H9 (cell line): ENCODE results near the gene RNU6-9. TPM values are rescaled to one million over a fixed set of nuclear protein-coding genes. Genes with fewer than 3 reads are reported as not detected.

Experiments
- DNase-seq: peaks from one replicate; pipeline ENCODE4 v3.0.0-alpha.2; 2017
- H2AFZ ChIP-seq: one replicate; pipeline ENCODE4 v1.6.1; 2013; ENCODE audit warnings: mild to moderate bottlenecking, low read length, control low read depth, moderate library complexity
- H2AK5ac ChIP-seq: 2 replicates; pipeline ENCODE4 v1.6.1; 2013; ENCODE audit warnings: low read length, control low read depth, mixed read lengths; ENCODE audit not compliant: insufficient read length
- H2BK120ac ChIP-seq: one replicate; pipeline ENCODE4 v1.6.1; 2013; ENCODE audit warnings: low read depth, mild to moderate bottlenecking, low read length, control low read depth, inconsistent platforms; ENCODE audit not compliant: poor library complexity, severe bottlenecking
- H2BK12ac ChIP-seq: 2 replicates; pipeline ENCODE4 v1.6.1; 2013; ENCODE audit warnings: low read length, control low read depth, mixed read lengths, low read depth; ENCODE audit not compliant: insufficient read length
- H2BK15ac ChIP-seq: 2 replicates; pipeline ENCODE4 v1.6.1; 2013; ENCODE audit warnings: low read depth, low read length, control low read depth
- H2BK20ac ChIP-seq: one replicate; pipeline ENCODE4 v1.6.1; 2013; ENCODE audit warnings: low read depth, mild to moderate bottlenecking, low read length, control low read depth, inconsistent platforms; ENCODE audit not compliant: poor library complexity, severe bottlenecking
- H2BK5ac ChIP-seq: 2 replicates; pipeline ENCODE4 v1.6.1; 2013; ENCODE audit warnings: low read length, control low read depth, mixed read lengths; ENCODE audit not compliant: insufficient read length
- H3K14ac ChIP-seq: 2 replicates; pipeline ENCODE4 v1.6.1; 2013; ENCODE audit warnings: low read length, control low read depth; ENCODE audit not compliant: insufficient read depth
- H3K18ac ChIP-seq: 2 replicates; pipeline ENCODE4 v1.6.1; 2013; ENCODE audit warnings: low read depth, mild to moderate bottlenecking, mixed read lengths, low read length, control low read depth; ENCODE audit not compliant: insufficient read length
- H3K23ac ChIP-seq: 2 replicates; pipeline ENCODE4 v1.6.1; 2013; ENCODE audit warnings: low read length, control low read depth, mixed read lengths, low read depth; ENCODE audit not compliant: insufficient read length
- H3K23me2 ChIP-seq: 2 replicates; pipeline ENCODE4 v1.6.1; 2013; ENCODE audit warnings: low read depth, mild to moderate bottlenecking, mixed read lengths, low read length, control low read depth; ENCODE audit not compliant: insufficient read length, poor library complexity, severe bottlenecking
- H3K27ac ChIP-seq: 2 replicates; pipeline ENCODE4 v1.5.1; 2013; ENCODE audit warnings: low read length, control low read depth, mixed read lengths, low read depth; ENCODE audit not compliant: insufficient read length
- H3K27me3 ChIP-seq: 2 replicates; pipeline ENCODE4 v1.6.1; 2013; ENCODE audit warnings: low read length, control low read depth, inconsistent platforms; ENCODE audit not compliant: insufficient read depth
- H3K4ac ChIP-seq: 2 replicates; pipeline ENCODE4 v1.6.1; 2013; ENCODE audit warnings: low read depth, mild to moderate bottlenecking, control low read depth, inconsistent platforms, low read length, moderate library complexity
- H3K4me1 ChIP-seq: 2 replicates; pipeline ENCODE4 v1.6.1; 2013; ENCODE audit warnings: low read length, control low read depth, inconsistent platforms; ENCODE audit not compliant: insufficient read depth
- H3K4me2 ChIP-seq: 2 replicates; pipeline ENCODE4 v1.6.1; 2013; ENCODE audit warnings: low read length, control low read depth, mixed read lengths; ENCODE audit not compliant: insufficient read length, insufficient read depth
- H3K56ac ChIP-seq: 2 replicates; pipeline ENCODE4 v1.6.1; 2013; ENCODE audit warnings: low read depth, mild to moderate bottlenecking, mixed read lengths, low read length, control low read depth; ENCODE audit not compliant: insufficient read length
- H3K79me1 ChIP-seq: 2 replicates; pipeline ENCODE4 v1.6.1; 2013; ENCODE audit warnings: low read depth, mild to moderate bottlenecking, moderate library complexity, low read length, control low read depth, inconsistent platforms; ENCODE audit not compliant: insufficient read depth, poor library complexity, severe bottlenecking
- H3K79me2 ChIP-seq: 2 replicates; pipeline ENCODE4 v1.6.1; 2013; ENCODE audit warnings: low read length, control low read depth, inconsistent platforms; ENCODE audit not compliant: insufficient read depth
- H3K9ac ChIP-seq: 2 replicates; pipeline ENCODE4 v1.6.1; 2013; ENCODE audit warnings: low read length, control low read depth, mixed read lengths; ENCODE audit not compliant: insufficient read length; ENCODE audit errors: extremely low read depth
- H3K9me3 ChIP-seq: one replicate; pipeline ENCODE4 v1.6.1; 2013; ENCODE audit warnings: low read depth, low read length, inconsistent platforms; ENCODE audit not compliant: control insufficient read depth
- H3T11ph ChIP-seq: one replicate; pipeline ENCODE4 v1.6.1; 2013; ENCODE audit warnings: mild to moderate bottlenecking, low read length, control low read depth, inconsistent platforms
- H4K20me1 ChIP-seq: one replicate; pipeline ENCODE4 v1.6.1; 2013; ENCODE audit not compliant: control insufficient read depth, insufficient read length, insufficient read depth
- H4K5ac ChIP-seq: 2 replicates; pipeline ENCODE4 v1.6.1; 2013; ENCODE audit warnings: low read depth, mild to moderate bottlenecking, mixed read lengths, low read length, control low read depth; ENCODE audit not compliant: insufficient read length
- H4K8ac ChIP-seq: replicated peaks from 2 replicates; pipeline ENCODE4 v1.6.1; 2013; ENCODE audit warnings: low read length, control low read depth, mixed read lengths, low read depth; ENCODE audit not compliant: insufficient read length
- H4K91ac ChIP-seq: 2 replicates; pipeline ENCODE4 v1.6.1; 2013; ENCODE audit warnings: low read depth, mild to moderate bottlenecking, moderate library complexity, mixed read lengths, low read length, control low read depth; ENCODE audit not compliant: insufficient read length
- H3K27ac Mint-ChIP-seq, 3 experiments: 2 replicates in 2 of 3; 3 replicates in 1 of 3; pipeline ENCODE4 v1.8.0; 2020 to 2021; ENCODE audit warnings: mixed read lengths in 3 of 3, mild to moderate bottlenecking in 1 of 3, moderate library complexity in 1 of 3
- H3K27me3 Mint-ChIP-seq: 2 replicates; pipeline ENCODE4 v1.8.0; 2021; ENCODE audit warnings: low read depth, mild to moderate bottlenecking, moderate library complexity, mixed read lengths
- H3K36me3 Mint-ChIP-seq, 3 experiments: 2 replicates in 2 of 3; 3 replicates in 1 of 3; pipeline ENCODE4 v1.8.0; 2020 to 2021; ENCODE audit warnings: low read depth in 3 of 3, mixed read lengths in 3 of 3; ENCODE audit not compliant: insufficient read depth in 1 of 3
- H3K4me1 Mint-ChIP-seq, 2 experiments: 2 replicates each; pipeline ENCODE4 v1.8.0; 2020; ENCODE audit warnings: mixed read lengths in 2 of 2
- H3K4me3 Mint-ChIP-seq, 2 experiments: 2 replicates in 1 of 2; 3 replicates in 1 of 2; pipeline ENCODE4 v1.8.0; 2020 to 2021; ENCODE audit warnings: mild to moderate bottlenecking in 2 of 2, mixed read lengths in 2 of 2, moderate library complexity in 1 of 2
- H3K9me3 Mint-ChIP-seq, 2 experiments: 2 replicates in 1 of 2; 3 replicates in 1 of 2; pipeline ENCODE4 v1.8.0; 2020; ENCODE audit warnings: mild to moderate bottlenecking in 2 of 2, mixed read lengths in 2 of 2, moderate library complexity in 1 of 2
- WGBS: extraction: QIAGEN DNeasy Blood & Tissue Kit; methylation state at CpG from one replicate; pipeline ENCODE4 v1.1.7; 2013; ENCODE audit warnings: missing lambda C conversion rate, low lambda C conversion rate, mixed read lengths; ENCODE audit not compliant: insufficient read length; ENCODE audit errors: extremely low coverage; 5-methylcytosine and 5-hydroxymethylcytosine counted together
- total RNA-seq: library from RNA; stranded (reverse); gene quantifications from 2 replicates; pipeline ENCODE4 v1.2.1, GENCODE V29; 2021
- TF ChIP-seq, protein P1 (sequence below): fragments of 200-600 bp; sonication (generic); conservative IDR thresholded peaks from 3 replicates; pipeline ENCODE4 v1.8.0; 2021; ENCODE audit warnings: antibody characterized with exemption, mild to moderate bottlenecking

The RNU6-9 gene
- total RNA-seq, 1 experiment from 2014 or later: not detected

DNA sequence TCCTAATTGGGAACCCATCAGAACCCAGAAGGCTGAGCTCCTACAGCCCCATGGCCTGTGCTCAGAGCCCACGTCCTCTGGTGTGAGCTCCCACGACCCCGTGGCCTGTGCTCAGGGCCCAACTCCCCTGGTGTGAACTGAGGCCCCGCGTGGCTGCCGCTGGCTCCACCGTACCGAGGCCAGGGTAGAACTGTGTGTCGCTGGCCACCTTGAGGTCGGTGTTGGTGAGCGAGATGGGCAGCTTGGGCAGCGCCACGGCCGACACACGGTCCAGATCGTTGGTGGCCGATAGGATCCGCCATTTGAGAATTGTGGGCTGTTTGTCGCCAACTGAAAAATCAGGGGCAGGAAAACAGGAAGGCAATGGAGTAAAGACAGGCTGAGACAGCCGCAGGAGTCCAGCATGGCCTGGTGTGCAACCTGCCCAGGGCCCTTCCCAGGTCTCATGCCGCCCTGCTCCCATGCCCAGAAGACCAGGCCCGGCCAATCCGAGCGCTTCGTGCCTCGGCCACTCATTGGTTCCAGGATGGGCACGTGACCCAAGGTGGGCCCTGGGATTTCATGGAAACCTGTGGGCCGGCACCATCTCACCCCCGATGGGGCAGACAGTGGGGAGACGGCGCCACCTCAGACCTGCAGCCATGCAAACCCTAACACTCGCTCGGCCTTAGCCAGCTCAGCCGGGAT, 11.8 kb upstream of the RNU6-9 start:
- no peak overlapping the region for H4K5ac ChIP-seq

More for the DNA sequence above, 11.8 kb upstream of the RNU6-9 start:
- Histone ChIP-seq H3K4ac (no peak overlapping the region), H4K91ac (no peak overlapping the region), H2BK120ac (no peak overlapping the region), H2BK15ac (no peak overlapping the region), H2BK5ac (no peak overlapping the region), H4K20me1 (no peaks in the 10 kb centered on the region), H3K56ac (no peak overlapping the region), H3K9me3 (no peaks in the 10 kb centered on the region), H3K79me1 (no peaks in the 10 kb centered on the region), H3K4me2 (no peak overlapping the region), H3K23me2 (peaks cover 3% of the 10 kb centered on the region), H2BK20ac (no peak overlapping the region), H3K18ac (no peak overlapping the region), H2AK5ac (no peak overlapping the region), H2AFZ (no peak overlapping the region), H3K4me1 (no peaks in the 10 kb centered on the region), H3K14ac (no peak overlapping the region), H3K27ac (no peak overlapping the region), H2BK12ac (no peak overlapping the region), H3T11ph (no peak overlapping the region), H3K9ac (no peak overlapping the region), H3K23ac (no peak overlapping the region), H4K8ac (no peak overlapping the region), H3K79me2 (no peaks in the 10 kb centered on the region), H3K27me3 (no peaks in the 10 kb centered on the region)
- WGBS: no CpG with 5 or more reads among the region's 34 CpGs
- H3K36me3 Mint-ChIP-seq: peaks cover 25 to 51% (median 39%) of the 10 kb centered on the region in 3 experiments
- TF ChIP-seq, protein P1, sequence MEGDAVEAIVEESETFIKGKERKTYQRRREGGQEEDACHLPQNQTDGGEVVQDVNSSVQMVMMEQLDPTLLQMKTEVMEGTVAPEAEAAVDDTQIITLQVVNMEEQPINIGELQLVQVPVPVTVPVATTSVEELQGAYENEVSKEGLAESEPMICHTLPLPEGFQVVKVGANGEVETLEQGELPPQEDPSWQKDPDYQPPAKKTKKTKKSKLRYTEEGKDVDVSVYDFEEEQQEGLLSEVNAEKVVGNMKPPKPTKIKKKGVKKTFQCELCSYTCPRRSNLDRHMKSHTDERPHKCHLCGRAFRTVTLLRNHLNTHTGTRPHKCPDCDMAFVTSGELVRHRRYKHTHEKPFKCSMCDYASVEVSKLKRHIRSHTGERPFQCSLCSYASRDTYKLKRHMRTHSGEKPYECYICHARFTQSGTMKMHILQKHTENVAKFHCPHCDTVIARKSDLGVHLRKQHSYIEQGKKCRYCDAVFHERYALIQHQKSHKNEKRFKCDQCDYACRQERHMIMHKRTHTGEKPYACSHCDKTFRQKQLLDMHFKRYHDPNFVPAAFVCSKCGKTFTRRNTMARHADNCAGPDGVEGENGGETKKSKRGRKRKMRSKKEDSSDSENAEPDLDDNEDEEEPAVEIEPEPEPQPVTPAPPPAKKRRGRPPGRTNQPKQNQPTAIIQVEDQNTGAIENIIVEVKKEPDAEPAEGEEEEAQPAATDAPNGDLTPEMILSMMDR: no peak
- DNase-seq: no peak
- no peak overlapping the region for H3K4me3 Mint-ChIP-seq
- no peaks in the 10 kb centered on the region for H3K27me3 Mint-ChIP-seq
- no peak overlapping the region for H3K27ac Mint-ChIP-seq
- no peaks in the 10 kb centered on the region for H3K4me1 Mint-ChIP-seq
- no peaks in the 10 kb centered on the region for H3K9me3 Mint-ChIP-seq
